ENCODE results near the gene MTA1.

DNA sequence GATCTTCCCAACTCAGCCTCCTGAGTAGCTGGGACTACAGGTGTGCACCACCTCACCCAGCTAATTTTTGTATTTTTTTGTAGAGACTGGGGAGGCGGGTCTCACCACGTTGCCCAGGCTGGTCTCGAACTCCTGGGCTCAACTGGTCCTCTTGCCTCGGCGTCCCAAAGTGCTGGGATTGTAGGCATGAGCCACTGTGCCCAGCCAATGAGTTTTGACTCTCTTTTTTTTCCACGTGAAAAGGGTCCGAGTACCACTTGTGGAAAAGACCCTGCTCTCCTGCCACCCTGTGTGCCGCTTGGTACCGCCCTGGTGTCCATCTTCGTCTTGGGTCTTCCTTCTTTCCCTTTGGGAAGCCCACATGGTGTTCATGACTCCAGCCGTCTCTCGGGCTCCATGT, 89.0 kb downstream of the MTA1 start:
- TF ChIP-seq, protein P1, sequence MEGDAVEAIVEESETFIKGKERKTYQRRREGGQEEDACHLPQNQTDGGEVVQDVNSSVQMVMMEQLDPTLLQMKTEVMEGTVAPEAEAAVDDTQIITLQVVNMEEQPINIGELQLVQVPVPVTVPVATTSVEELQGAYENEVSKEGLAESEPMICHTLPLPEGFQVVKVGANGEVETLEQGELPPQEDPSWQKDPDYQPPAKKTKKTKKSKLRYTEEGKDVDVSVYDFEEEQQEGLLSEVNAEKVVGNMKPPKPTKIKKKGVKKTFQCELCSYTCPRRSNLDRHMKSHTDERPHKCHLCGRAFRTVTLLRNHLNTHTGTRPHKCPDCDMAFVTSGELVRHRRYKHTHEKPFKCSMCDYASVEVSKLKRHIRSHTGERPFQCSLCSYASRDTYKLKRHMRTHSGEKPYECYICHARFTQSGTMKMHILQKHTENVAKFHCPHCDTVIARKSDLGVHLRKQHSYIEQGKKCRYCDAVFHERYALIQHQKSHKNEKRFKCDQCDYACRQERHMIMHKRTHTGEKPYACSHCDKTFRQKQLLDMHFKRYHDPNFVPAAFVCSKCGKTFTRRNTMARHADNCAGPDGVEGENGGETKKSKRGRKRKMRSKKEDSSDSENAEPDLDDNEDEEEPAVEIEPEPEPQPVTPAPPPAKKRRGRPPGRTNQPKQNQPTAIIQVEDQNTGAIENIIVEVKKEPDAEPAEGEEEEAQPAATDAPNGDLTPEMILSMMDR (IDR thresholded peaks at IDR 0.05), result no peak
- no peak for TF ChIP-seq EP300 (IDR thresholded peaks at IDR 0.05)
- no peak for TF ChIP-seq POLR2A (IDR thresholded peaks at IDR 0.05)

Data from upper lobe of left lung (tissue), 4 donors.